OCI-LY3 (cell line): ENCODE measurements around the gene SCUBE1.

Source experiments
- CTCF ChIP-seq: fragments of 200-600, 300-600 bp; sonication (generic); IDR thresholded peaks from 2 replicates; pipeline ENCODE4 v1.5.1; 2014; ENCODE audit warnings: antibody characterized with exemption, low read length, low read depth
- EZH2phosphoT487 ChIP-seq: fragments of 200-600 bp; shearing (Covaris generic); IDR thresholded peaks from 2 replicates; pipeline ENCODE4 v1.6.1; 2018; ENCODE audit warnings: antibody characterized with exemption, mixed run types, low read depth

GRCh38 chr22:43363315-43364168, 20.4 kb upstream of the SCUBE1 start:
- no peak for TF ChIP-seq CTCF
- no peak for TF ChIP-seq EZH2phosphoT487
